HG02623 (cell line): ENCODE results near the gene TXNDC2.
A peak's percentile ranks its signal among the peaks of the same experiment; 100 is the strongest.

Experiments
- ATAC-seq: cut with Tn5 transposase; IDR thresholded peaks from one replicate; pipeline ENCODE4 v1.9.1; 2021; ENCODE audit warnings: moderate library complexity; ENCODE audit not compliant: unreplicated experiment

The TXNDC2 gene

DNA sequence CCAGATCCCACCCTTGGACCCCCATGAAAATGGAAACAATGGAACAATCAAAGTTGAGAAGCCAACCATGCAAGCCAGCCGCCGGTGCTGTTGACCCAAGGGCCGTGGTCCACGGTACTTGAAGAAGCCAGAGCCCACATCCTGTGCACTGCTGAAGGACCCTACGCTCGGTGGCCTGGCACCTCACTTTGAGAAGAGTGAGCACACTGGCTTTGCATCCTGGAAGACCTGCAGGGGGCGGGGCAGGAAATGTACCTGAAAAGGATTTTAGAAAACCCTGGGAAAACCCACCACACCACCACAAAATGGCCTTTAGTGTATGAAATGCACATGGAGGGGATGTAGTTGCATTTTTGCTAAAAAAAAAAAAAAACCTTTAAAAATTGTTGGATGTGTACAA, 26.5 kb upstream of the TXNDC2 start:
- ATAC-seq, result no peak

DNA sequence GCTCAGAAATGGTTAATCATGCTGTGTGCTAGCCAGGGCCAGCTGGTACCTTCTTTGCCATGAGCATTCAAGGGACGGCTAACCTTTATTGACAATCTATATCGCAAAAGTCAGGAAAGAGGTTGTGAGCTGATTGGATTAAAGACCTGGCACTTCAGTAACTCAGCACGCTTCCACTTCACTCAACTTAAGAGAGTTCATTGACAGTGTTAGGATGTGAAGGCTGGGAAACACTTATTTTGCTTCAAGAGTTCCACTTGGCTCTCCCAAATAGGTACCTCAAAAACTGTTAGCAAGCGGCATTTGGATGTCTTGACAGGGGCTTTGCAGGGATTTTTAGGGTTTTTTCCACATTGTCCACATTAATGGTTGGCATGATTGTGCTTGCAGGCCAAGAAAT, 25.1 kb upstream of the TXNDC2 start:
- ATAC-seq, result no peak

DNA sequence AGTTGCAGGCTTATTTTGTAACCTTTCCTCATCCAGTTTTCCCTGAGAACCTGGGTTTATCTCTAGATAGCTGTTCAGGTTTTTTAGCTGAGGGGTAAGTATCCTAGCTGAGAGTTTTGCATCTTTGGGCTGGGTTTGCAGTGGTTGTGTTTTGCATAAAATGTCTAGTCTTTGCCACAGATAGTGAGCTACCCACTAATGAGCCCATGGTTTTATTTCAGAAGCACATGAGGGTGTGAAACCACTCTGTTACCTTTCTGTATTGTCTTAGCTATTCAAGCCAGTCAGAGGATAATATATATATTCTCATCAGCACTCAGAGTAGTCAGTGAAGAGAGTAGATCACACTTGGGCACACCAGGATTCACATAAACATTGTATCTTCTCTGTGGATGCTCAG, 24.6 kb upstream of the TXNDC2 start:
- ATAC-seq, result peak; percentile 81

DNA sequence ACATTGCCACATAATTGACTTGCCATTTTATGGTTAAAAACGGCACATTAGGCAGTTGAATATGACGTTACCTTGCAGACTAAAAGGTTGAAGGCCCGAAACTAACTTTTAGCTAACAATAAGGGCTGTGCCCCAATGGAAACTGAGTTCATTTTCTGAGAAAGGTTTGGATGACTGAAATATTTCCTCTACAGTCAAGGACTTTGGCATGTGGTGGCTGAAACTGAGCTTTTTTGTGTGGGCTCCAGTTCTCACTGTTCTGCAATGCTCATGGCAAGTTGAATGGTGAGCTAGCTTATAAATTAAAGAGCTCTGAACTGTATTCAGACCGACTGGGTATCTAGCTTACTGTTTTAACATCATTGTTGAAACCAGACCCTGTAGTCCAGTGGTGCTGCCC, 23.8 kb upstream of the TXNDC2 start:
- ATAC-seq, result no peak

DNA sequence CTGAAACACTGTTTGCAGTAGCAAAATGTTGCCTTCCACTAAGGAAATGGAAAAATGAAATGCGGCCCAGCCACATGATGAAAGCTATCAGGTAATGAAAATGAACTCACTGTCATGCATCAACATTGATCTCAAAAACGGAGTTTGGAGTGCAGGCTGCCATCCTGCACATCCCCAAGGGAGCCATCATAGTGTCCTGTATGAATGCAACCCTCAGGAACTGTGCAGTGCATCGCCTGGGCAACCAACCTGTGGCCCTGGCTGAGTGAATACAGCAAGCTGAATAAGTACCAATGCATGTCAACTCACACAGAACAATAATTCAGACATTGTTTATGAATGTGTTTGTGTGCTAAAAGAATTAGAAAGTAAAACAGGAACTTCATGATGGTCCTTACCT, 23.1 kb upstream of the TXNDC2 start:
- no peak for ATAC-seq

DNA sequence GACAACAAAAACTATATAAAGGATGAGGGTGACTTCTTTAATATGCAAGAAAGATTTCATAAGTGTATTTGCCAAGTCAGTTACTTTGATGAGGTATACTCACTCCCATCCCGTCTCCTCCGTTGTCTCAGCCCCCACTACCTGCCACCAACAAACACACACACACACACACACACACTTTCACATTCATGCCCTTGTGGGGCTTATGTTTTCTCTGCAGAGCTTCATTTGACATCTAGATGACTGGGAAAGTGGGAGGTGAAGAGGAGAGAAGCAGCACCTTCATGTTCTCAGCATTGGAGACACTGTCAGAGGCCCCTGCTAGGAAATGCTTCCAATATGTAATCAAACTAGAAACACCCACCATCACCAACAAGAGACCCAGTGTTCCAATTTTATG, 22.5 kb upstream of the TXNDC2 start:
- no peak for ATAC-seq

DNA sequence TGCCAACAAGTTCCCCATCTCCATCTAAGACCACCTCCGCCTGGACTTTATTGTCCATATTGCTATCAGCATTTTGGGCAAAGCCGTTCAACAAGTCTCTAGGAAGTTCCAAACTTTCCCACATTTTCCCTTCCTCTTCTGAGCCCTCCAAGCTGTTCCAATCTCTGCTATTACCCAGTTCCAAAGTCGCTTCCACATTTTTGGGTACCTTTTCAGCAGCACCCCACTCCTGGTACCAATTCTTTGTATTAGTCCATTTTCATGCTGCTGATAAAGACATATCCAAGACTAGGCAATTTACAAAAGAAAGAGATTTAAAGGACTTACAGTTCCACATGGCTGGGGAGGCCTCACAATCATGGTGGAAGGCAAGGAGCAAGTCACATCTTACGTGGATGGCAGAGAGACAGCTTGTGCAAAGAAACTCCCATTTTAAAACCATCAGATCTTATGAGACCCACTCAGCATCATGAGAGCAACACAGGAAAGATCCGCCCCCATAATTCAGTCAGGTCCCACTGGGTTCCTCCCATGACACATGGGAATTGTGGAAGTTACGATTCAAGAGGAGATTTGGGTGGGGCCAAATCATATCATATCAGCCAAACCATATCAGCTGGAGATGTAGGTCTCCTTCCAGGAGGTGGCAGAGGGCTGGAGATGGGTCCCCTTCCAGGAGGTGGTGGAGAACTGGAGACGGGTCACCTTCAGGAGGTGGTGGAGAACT, 19.8 kb upstream of the TXNDC2 start:
- no peak for ATAC-seq

DNA sequence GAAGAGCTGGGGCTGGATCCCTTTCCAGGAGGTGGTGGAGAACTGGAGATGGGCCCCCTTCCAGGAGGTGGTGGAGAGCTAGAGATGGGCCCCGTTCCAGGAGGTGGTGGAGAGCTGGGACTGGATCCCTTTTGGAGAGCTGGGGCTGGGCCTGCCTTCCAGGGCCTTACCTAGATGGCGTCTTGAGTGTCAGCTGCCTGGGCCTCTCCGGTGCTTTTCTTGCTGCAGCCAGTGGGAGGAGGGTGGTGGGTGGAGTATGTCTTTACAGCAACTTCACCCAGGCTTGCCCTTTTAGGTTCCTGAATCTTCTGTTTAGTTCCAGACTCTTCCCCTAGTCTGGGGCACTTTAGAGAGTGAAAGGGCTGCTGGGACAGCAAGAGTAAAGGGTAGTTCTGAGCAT, 19.1 kb upstream of the TXNDC2 start:
- no peak for ATAC-seq

DNA sequence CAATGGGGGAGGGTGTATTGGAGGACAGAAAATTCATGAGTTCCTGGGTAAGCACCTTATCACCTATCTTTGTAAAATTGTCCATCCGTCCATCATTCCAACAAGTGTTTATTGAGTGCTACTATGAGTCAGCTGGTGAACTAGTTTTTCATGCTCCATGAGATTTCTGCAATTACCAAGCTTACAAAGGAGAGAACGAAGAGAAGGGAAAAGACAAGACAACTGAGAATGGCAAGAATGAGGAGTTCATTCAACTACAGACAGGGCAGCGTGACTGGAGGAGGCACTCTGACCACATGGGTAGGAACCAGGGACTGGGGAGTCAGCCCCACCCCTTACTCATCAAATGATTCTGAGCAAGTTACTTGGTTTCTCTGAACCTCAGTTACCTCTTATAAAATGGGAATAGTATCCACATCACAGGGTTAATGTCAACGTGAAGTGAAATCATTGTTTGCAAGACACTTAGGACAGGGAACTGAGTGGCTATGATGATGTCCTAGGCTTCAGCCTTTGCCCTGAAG, 18.6 kb upstream of the TXNDC2 start:
- ATAC-seq, result no peak

DNA sequence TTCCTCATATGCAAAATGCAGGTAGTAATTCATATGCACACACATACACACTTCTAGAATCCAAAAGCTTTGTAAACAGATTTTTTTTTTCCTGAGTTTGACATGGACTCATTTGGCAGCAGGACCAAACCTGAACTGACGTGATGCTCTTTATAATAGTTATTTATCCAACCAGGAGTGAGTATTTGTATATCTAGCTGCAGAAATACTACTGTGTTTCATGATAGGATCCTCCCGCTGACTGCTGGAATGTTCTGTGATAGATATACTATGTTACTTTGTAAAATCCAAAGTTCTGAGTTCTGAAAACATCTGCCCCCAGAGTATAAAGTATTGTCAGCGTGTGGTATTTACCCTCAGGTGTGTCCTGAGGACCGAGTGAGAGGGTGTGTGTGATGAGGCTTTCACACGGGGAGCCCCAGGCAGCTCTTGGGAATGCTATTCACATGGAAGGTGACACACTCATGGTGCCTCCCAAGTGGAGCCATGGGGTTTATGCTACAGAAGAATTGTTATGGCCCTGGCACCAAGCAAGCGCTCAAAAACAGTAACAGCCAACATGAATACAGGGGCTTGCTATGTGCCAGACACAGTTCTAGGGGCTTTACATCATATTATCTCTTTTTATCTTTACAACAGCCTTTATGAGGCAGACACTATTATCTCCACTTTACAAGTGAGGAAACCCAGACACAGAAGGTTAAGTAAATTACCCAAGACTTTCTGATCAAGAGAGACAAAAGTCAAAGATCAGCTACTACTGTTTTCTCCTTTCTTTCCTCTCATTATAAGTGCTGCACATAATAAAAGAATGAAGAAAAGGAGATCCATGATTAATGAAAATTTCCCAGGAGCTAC, 16.7 kb upstream of the TXNDC2 start:
- no peak for ATAC-seq

DNA sequence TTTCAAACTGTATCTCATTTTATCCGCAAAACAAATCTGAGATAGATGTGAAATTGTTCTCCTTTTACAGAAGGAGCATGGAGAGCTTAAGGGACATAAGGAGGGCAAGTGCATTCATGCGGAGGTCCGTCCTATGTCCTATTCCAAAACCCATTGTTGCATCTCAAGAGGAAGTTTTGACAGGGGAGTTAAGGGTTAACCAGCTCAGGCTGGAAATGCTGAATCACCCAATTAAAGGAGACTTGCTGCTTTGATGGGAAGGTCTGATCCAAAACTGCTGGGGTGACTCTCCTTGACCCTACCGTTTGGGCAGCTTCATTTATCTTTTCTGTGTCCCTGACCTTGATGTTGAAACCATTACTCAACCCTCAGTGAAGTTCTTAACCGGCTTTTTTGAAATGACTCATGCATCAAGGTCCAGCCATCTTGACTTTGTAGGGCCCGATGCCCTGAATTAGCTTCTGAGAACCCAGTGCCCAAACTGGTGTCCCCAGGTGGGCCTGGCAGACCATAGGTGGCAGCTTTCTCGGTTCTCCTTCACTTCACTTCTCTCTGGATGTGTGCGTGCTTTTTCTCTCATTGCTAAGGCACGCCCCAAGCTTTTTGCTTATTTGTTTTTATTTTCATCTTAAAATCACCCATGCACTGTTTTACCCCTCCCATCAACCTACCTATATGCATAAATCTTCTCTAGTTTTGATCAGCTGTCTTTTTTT, 15.9 kb upstream of the TXNDC2 start:
- ATAC-seq, result no peak

DNA sequence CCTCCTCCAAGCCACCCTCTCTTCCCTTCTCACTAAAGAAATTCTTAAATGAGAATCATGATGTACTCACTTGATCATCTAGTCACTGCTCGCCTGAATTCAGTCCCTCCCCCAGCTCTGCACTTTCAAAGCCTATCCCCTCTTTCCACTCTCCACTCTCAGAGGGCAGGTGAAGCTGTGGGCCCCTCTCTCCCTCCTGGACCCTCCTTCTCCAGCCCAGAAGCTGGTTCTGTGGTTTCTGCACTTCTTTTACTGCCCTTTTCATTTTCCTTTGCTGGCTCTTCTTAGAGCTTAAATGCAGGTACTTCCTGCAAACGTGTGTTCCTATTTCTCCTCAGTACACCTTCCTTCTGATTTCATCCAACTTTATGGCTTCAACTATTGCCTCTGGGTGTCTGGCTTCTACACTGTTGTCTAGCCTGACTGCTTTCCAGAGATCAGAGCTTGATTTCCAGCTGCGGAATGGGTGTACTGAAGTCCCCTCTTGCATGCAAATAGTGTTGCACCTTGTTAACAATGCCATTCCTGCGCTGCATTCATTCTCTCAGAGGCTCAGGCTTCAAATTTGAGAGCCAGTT, 15.3 kb upstream of the TXNDC2 start:
- no peak for ATAC-seq

DNA sequence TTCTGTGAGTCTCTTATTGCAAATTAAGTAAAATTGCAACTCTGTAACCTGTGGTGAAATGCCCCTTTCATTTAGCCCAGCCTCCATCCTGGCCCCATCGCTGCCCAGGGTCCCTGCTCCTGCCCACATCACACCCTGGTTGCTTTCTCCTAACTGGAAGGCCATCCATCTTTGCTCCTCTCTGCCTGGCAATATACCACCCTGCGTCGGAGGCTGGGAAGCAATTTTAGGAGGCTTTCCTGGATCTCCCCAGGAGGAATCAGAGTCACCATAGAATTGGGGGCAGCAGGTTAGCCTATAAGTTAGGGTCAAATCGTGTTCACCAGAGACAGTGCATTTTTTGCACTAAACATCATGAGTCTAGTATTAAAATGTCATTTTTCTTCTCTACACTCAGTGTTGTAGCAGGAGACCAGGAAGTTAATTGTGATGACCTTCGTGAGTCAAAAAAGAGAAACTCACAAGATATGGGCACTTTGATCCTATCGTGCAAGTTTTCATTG, 14.5 kb upstream of the TXNDC2 start:
- ATAC-seq, result no peak

DNA sequence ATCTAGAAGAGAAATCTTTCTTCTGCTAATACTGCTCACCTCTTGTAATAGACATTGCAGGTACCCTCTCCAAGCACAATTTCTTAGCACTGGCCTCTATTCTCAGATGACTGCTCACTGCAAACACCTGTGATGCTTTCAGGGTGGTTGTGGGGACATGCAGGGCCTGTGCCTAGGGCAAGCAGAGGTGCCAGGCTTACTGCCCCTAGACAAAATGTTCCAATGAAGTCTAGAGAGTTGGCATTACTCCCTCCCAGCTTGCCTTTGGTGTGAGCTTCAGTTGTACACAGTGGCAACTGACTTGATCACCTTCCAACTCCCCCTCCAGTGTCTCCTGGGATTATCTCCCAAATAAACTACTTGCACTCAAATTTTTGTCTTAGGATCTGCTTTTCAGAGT, 12.9 kb upstream of the TXNDC2 start:
- ATAC-seq, result no peak

DNA sequence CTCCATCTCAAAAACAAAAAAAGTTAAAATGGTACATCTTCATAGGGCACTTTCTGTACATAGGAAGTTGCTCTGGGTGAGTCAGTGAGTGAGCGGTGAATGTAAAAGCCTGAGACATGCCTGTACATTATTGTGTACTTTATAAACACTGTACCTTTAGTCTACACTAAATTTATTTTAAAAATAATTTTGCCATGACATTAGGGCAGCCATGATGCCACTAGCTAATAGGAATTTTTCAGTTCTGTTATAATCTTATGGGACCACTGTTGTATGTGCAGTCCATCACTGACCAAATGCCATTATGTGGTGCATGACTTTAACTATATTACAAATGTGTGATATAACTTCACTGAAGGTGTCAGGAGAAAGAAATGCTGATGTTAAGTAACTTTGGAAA, 11.0 kb upstream of the TXNDC2 start:
- no peak for ATAC-seq

DNA sequence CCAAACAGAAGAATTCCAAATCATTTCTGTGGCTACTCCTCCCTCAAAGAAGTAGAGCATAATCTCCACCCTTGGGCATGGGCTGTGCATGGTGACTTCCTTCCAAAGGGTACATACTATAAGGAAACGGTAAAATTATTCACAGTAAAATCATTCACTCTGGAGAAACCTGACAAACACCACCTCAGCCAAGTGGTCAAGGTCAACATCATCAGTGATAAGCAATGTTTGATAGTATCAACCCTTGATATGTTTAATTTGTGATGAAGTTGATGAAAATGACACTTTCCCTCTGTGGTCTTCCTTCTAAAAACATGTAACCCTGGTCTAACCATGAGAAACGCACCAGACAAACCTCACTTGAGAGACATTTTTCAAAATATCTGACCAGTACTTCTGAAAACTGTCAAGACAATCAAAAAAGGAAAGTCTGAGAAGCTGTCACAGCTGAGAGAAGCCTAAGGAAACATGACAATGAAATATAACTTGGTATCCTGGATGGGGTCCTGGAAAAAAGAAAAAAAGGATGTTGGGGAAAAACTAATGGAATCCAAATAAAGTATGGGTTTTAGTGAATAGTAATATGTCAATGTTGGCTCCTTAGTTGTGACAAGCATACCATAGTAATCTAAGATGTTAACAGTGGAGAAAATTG, 9.4 kb upstream of the TXNDC2 start:
- no peak for ATAC-seq

DNA sequence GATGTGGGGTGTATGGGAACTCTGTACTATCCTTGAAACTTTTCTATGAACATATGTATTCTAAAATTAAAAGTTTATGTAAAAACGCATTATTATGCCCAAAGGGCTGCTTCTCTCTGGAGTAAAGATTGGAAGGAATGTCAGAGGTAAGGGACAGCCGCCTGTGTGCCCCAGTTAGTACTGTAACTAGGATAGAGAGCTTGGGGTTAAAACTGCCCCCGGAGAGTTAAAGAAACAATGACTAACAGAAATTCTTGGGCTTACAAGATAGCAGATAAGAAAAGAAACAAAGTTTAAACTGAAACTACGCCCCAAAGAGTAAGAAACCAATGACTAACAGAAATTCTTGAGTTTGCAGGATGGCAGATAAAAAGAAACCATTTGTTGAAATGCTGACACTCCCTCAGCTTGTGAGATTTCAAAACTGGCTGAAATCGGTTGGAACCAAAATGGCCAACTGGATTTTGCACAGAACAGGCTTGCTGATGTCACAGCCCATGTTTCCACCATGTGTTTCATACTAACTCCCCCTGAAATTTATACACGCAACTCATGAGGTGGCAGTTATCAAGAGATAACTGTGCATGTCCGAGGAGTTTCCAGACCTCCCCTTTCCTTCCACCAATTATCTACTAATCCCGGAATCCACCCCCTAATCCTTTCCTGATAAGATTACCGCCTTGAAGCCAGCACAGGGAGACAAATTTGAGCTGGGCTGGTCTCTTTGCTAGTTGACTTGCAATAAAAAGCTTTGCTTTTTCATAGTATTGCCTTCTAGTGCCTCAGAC, 8.7 kb upstream of the TXNDC2 start:
- ATAC-seq, result no peak

DNA sequence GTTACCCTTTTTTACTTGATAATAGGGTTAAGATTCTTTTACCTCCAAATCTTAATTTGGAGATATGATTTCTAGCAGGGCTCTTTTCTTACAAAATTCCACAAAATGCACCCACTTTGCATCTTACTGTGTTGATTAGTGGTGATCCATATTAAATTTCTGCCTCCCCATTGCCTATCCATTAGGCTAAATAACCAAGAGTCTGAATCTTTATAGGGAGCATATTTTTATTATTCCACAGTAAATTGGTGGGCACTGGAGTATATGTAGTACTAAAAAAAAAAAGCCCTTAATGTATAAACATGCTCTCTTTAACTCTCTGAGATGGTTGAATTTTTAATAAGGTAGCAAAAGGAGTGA, 8.1 kb upstream of the TXNDC2 start:
- no peak for ATAC-seq

DNA sequence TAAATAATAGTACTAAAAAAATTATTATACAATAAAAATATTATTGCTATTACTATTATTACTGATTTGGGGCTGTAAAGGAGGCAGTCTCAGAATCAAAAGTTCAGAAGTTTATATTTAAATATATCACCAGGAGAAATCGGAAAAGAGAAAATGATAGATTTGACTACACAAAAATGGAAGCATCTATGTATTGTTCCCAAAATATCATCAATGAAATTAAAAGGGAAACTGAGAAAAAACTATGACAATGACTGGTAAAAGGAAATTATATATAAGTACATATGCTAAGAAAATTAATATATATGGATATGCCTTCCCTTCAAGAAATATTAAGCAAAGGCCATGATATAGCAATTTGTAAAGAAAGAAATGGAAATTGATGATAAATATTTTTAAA, 7.7 kb upstream of the TXNDC2 start:
- no peak for ATAC-seq

DNA sequence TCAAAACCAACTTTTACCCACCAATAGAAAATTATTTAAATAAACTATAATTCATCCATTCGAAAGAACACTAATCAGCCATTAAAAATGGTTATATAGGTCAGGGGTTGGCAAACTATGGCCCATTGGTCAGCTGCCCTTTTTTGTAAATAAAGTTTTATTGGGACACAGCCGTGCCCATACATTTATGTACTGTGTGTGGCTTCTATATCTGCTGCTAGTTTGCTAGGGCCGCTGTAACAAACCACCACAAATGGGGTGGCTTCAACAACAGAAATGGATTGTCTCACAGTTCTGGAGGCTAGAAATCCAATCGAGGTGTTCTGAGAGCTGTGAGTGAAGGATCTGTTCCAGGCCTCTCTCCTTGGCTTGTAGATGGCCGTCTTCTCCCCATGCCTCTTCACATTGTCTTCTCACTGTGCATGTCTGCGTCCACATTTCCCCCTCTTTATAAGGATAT, 7.0 kb upstream of the TXNDC2 start:
- ATAC-seq, result no peak
